C4-2B (cell line): ENCODE results near the gene DNASE1.

Experiments used
- H3K27ac ChIP-seq: fragments of 450-650 bp; 2 replicates; pipeline ENCODE4 v1.5.1; 2017
- CTCF ChIP-seq: fragments of 450-650 bp; conservative IDR thresholded peaks from 2 replicates; pipeline ENCODE4 v1.5.1; 2017; ENCODE audit warnings: mild to moderate bottlenecking
- ZFX ChIP-seq: fragments of 450-650 bp; IDR thresholded peaks from 2 replicates; pipeline ENCODE4 v1.6.1; 2017

DNASE1 gene

GRCh38 chr16:3661311-3661710 is 6.8 kb downstream of the DNASE1 start:
- no peak overlapping the region for H3K27ac ChIP-seq
- TF ChIP-seq ZFX (no peak), CTCF (no peak)

- H3K27ac ChIP-seq, result no peak overlapping the region
- TF ChIP-seq CTCF (no peak), ZFX (no peak)
Measured at GRCh38 chr16:3661922-3662321, 7.4 kb downstream of the DNASE1 start.

GRCh38 chr16:3662601-3663000 is 8.1 kb downstream of the DNASE1 start:
- no peak overlapping the region for H3K27ac ChIP-seq
- TF ChIP-seq ZFX, result no peak
- TF ChIP-seq CTCF, result no peak

GRCh38 chr16:3664187-3664896 is 9.9 kb downstream of the DNASE1 start:
- no peak overlapping the region for H3K27ac ChIP-seq
- no peak for TF ChIP-seq ZFX
- TF ChIP-seq CTCF, result no peak

- no peak for TF ChIP-seq ZFX
- no peak for TF ChIP-seq CTCF
- H3K27ac ChIP-seq, result no peak overlapping the region
Measured at GRCh38 chr16:3665508-3665907, 11.0 kb downstream of the DNASE1 start.

- TF ChIP-seq CTCF (no peak), ZFX (no peak)
- no peak overlapping the region for H3K27ac ChIP-seq
Measured at GRCh38 chr16:3668626-3669025, 14.1 kb downstream of the DNASE1 start.

GRCh38 chr16:3669082-3669481 is 14.6 kb downstream of the DNASE1 start:
- TF ChIP-seq ZFX, result no peak
- TF ChIP-seq CTCF, result no peak

More at GRCh38 chr16:3669082-3669481, 14.6 kb downstream of the DNASE1 start:
- no peak overlapping the region for H3K27ac ChIP-seq
